HFF-Myc (cell line): ENCODE data around the gene SFSWAP.
"Not testable (repeated sequence)": the region's sequence is repeated elsewhere in the genome, so short reads cannot be mapped to it uniquely, and the experiment has no call there.

Experiments used
- DNase-seq: peaks from one replicate; pipeline ENCODE4 v3.0.0-alpha.2; 2011; ENCODE audit warnings: low read depth; ENCODE audit errors: extremely low read depth
- H3K4me3 ChIP-seq: replicated peaks from 2 replicates; pipeline ENCODE4 v1.5.1; 2011; ENCODE audit warnings: low read depth, mild to moderate bottlenecking, control low read depth, low read length
- CTCF ChIP-seq: IDR thresholded peaks from 2 replicates; pipeline ENCODE4 v1.5.1; 2012; ENCODE audit warnings: mild to moderate bottlenecking, low read depth, low read length, control low read depth; ENCODE audit errors: missing control alignments

The SFSWAP gene

GRCh38 chr12:131808744-131809371 lies 98.0 kb downstream of the SFSWAP start:
- no peak for DNase-seq
- no peak for TF ChIP-seq CTCF
- H3K4me3 ChIP-seq = no peak overlapping the region

- not testable (repeated sequence) for H3K4me3 ChIP-seq, DNase-seq
Observed at GRCh38 chr12:131809476-131810254, 98.8 kb downstream of the SFSWAP start.

- TF ChIP-seq CTCF = no peak
- DNase-seq = no peak
- no peak overlapping the region for H3K4me3 ChIP-seq
Observed at GRCh38 chr12:131810726-131811125, 99.8 kb downstream of the SFSWAP start.

GRCh38 chr12:131815131-131815530 lies 104.2 kb downstream of the SFSWAP start:
- no peak for TF ChIP-seq CTCF
- no peak overlapping the region for H3K4me3 ChIP-seq
- DNase-seq = no peak

GRCh38 chr12:131816495-131816894 lies 105.6 kb downstream of the SFSWAP start:
- H3K4me3 ChIP-seq = no peak overlapping the region
- no peak for DNase-seq
- no peak for TF ChIP-seq CTCF

- DNase-seq = no peak
- no peak overlapping the region for H3K4me3 ChIP-seq
- no peak for TF ChIP-seq CTCF
Observed at GRCh38 chr12:131817241-131817640, 106.4 kb downstream of the SFSWAP start.

GRCh38 chr12:131818821-131819585 lies 108.1 kb downstream of the SFSWAP start:
- DNase-seq = no peak
- no peak for TF ChIP-seq CTCF

More at GRCh38 chr12:131818821-131819585, 108.1 kb downstream of the SFSWAP start:
- H3K4me3 ChIP-seq = no peak overlapping the region
